ENCODE results near the gene PNMT.

The PNMT gene

DNA sequence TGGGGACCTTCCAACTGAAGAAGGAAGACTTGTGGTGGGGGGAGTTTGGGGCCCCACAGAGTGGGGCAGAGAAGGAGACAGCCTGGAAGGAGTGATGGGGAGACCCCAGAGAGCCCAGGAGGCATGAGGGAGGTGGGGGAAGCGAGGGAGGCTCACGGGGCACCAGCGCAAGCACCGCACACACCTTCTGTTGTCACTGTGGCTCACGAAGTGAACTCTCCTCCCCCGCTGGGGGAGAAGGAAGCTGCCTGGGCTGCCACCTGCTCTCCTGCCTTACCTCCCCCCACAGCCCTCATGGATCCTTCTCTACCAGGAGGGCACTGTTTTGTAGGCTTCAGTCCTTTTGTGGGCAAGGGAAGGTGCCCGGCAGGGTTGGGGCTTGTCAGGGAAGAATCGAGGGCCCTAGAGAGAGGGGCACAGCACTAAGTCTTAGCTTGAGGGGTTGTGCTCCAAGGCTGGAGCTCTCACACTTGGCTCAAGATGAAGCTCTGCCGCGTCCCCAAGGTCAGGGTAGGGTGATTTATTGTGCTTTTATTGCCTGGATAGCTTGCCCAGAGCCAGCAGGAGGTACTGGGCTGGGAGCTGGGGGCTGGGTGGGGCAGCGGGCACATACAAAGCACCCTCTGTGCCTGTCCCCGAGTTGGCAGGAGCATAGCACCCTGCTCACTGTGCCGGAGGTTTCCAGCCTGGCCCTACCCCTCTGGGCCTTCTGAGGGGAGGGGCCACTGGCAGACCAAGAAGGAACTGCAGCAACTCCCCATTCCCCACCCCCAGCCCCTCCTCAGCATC is 35.9 kb upstream of the PNMT start:
- no peak for DNase-seq (ENCODE audit: low read depth)
- no peak overlapping the region for H3K4me3 ChIP-seq (ENCODE audit: low read depth, low read length)

DNA sequence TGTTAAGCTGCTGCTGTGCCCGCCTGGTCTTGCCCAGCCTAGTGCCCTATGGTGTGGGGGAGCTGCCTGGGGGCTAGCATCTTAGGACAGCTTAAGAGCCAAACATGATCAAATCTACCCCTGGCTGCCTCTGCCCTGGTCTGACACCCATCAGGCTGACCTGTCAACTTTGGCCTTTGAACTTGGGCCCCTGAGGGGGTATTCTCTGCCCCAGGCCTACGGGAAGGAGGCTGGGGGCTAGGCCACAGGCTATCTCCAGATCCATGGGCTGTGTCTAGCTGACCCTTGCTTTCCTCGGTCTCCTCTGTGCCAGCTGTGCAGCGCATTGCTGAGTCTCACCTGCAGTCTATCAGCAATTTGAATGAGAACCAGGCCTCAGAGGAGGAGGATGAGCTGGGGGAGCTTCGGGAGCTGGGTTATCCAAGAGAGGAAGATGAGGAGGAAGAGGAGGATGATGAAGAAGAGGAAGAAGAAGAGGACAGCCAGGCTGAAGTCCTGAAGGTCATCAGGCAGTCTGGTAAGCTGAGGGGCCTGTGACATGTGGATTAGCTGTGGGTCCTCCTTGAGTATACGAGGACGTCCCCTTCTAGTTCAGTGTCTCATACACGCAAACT is 34.6 kb upstream of the PNMT start:
- DNase-seq (ENCODE audit: low read depth): no peak
- H3K4me3 ChIP-seq (ENCODE audit: low read depth, low read length): no peak overlapping the region

DNA sequence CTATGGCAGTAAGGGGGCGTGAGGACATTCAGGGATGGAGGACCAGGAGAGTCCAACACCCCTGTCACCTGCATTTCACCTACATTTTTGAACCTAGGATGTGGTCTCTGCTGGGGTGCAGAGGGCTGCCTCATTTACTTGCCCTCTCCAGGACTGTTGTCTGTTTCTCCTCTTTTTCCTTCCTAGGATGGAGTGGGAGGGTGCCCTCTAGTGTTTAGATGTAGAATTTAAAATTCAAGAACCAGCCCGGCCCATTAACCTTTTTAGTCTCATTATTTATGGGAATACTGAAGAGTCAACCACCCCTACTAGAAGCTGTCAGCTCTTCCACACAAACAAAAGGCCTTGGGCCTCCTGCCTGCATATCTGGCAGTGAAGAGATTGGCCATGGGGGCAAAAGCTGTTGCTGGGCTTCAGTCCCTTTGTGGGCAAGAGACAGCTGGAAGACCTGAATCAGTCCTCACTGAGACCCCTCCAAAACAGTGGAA is 33.8 kb upstream of the PNMT start:
- no peak for DNase-seq (ENCODE audit: low read depth)
- no peak overlapping the region for H3K4me3 ChIP-seq (ENCODE audit: low read depth, low read length)

DNA sequence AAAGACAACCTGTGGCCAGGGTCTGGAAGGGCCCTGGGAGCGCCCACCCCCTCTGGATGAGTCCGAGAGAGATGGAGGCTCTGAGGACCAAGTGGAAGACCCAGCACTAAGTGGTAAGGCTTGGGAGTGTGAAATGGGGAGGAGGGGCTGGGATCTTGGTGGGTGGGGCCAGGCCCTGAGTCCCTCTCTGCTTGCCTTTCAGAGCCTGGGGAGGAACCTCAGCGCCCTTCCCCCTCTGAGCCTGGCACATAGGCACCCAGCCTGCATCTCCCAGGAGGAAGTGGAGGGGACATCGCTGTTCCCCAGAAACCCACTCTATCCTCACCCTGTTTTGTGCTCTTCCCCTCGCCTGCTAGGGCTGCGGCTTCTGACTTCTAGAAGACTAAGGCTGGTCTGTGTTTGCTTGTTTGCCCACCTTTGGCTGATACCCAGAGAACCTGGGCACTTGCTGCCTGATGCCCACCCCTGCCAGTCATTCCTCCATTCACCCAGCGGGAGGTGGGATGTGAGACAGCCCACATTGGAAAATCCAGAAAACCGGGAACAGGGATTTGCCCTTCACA is 32.6 kb upstream of the PNMT start:
- DNase-seq (ENCODE audit: low read depth): no peak
- no peak overlapping the region for H3K4me3 ChIP-seq (ENCODE audit: low read depth, low read length)

DNA sequence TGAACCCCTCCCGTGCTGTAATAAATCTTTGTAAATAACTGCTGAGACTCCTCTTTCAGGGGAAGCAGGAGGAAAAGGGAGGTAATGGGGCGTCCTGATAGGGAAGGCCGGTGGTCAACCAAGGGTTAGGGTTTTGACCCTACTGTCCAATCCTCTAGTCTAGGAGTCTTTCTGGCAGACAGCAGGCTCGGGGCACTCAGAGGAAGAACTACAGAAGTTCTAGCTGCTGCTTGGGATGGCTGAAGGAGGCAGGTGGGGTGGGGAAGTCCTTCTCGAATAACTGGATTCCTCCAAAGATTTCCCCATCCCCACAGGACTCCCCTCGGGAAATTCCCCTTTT is 31.7 kb upstream of the PNMT start:
- peak overlapping the region; percentile 87 for H3K4me3 ChIP-seq (ENCODE audit: low read depth, low read length)
- no peak for DNase-seq (ENCODE audit: low read depth)

DNA sequence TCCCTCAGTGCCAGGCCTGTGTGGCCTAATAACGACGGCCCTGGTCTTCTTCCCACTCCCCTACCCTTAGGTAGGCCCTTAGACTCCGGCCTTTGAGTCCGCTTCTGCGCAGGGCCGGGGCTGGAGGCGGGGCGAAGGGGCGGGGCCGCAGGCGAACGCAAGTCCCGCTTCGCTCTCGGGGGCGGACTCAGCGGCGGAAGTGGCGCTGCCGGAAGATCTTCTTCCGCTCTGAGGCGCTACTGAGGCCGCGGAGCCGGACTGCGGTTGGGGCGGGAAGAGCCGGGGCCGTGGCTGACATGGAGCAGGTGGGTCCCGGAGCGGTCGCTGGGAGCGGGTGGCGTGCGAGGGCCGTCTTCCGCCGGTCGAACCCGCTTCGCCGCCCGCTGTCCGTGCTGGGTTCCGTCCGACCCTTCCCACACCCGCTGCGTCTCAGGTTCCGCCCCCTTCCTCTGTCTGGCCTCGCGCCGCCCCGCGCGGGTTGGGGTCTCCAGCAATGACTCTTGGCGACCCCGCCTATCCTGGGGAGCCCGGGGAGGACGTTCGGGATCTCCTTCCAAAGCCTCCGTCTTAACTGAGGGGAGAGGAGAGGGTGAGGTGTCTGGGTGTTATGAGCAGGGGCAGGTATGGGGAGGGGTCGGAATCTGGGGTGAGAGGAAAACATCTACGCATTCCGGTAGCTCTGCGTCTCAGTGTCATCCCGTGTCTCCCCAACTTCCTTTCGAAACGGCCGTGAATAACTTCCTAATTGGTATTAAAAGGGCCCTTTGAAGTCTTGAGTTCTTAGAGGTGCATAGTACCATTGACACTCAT is 31.1 kb upstream of the PNMT start, which contains the start of gene STARD3:
Gene STARD3, plus strand, starts transcription at position 218 of the 810 bp plus-strand sequence. CDS start 16,388 bp downstream, outside the sequence.
- H3K4me3 ChIP-seq (ENCODE audit: low read depth, low read length): peak within 1 kb of the TSS; percentile 87
- peak; percentile 56 for DNase-seq (ENCODE audit: low read depth)

DNA sequence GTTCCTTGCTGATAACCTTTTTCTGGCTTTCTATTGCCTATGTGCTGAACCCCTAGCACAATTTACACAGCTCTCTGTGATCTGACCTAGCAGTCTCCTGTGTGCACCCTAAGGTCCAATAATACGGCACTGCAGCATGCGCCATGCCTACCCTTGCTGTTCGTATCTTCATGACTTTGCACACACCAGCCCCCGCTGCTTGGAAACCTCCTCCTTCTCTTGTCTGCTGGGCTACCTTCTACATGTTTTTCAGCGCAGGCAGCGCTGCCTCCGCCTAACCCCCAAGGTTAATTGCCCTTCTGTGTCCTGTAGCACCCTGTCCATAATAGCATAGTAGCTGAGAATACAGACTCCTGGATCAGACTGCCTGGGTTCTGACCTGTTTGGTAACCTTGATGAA is 29.9 kb upstream of the PNMT start:
- peak overlapping the region; percentile 87 for H3K4me3 ChIP-seq (ENCODE audit: low read depth, low read length)
- no peak for DNase-seq (ENCODE audit: low read depth)

DNA sequence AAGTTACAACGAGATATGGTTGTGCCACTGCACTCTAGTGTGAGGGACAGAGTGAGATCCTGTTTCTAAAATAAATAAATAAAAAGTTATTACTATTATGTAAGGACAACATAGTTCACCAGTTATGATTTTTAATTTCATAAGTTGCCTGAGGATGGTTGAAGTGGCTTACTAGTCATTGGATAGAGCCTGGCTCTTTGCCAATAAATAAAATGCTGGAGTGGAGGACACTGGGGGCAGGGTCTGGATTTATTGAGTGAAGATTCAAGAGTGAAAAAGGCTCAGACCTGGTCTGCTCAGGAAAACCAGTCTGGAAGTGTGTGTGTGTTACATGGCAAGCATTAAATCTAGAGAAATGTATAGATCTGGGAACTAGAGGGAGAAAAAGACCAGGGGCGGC is 29.2 kb upstream of the PNMT start:
- DNase-seq (ENCODE audit: low read depth): no peak
- no peak overlapping the region for H3K4me3 ChIP-seq (ENCODE audit: low read depth, low read length)

DNA sequence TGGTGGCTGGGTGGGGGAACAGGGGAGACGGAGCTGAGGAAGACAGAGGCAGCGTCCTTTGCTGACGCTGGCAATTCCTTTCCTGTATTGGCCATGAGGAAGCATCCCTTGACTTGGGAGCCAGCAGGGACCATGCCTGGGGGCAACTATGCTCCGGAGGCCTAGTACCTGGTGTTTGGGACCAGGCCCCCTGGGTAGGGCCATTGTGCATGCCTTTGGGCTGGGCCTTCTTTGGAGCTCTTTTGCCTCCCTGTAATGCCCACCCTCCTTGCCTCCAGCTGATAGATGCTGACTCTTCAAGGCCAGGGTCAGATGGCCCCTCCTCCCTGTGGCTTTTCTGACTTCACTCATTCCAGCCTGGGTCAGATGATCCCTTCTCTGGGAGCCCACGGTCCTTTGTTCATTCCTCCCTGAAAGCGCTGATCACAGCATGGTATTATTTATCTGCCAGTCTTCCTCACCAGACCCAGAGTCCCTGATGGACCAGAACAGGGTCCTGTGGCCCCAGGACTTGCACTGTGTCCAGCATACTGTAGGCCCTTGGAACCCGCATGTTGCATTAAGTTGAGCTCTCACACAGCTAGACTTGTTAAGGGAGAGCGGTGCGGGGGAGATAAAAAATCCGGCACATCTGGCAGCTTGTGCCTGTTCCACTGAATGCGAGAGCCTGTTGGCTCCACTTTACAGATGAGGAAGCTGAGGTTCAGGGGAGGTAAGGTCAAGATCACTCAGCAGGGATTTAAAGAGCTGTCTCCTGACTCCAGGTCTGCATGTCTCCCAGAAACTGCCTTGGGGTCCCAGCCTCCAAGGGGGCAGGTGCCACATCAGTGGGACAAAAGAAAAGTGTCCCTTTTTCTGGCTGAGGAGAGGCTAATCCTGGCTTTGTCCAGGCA is 28.4 kb upstream of the PNMT start:
- no peak overlapping the region for H3K4me3 ChIP-seq (ENCODE audit: low read depth, low read length)
- no peak for DNase-seq (ENCODE audit: low read depth)

DNA sequence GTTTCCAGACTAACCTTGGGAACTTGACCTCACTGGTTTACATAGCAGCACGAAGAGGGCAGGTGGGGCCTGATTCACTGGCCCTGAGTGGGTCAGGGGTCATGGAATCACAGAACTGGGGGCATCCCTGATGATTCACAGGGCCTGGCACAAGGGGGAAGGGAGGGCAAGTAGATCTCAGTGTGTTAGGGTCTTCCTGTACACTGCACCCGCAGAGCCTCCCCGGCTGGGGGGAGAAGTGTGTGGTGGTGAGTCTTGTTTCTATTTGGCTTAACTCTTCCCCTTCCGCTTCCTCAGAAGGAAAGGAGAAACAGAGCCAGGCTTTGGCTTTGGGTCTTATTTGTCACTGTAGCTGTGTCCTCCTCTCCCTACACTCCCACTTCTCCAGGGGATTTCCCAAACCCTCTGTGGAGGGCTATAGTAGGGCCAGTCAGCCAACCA is 27.6 kb upstream of the PNMT start:
- no peak overlapping the region for H3K4me3 ChIP-seq (ENCODE audit: low read depth, low read length)
- no peak for DNase-seq (ENCODE audit: low read depth)

DNA sequence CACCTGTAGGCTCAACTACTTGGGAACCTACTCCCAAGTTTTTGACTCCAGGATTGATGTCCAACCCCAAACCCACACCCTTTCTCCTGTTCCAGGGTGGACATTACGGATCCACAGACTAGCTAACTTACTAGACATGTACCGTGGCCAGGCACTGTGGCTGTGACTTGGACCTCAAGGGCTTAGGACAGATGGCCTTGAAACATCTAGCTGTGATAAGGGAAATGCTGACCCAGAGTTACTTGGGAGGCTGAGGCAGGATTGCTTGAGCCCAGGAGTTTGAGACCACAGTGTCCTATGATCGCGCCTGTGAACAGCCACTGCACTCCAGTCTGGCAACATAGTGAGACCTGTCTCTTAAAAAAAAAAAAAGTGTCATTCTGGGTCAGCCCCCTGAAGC is 27.2 kb upstream of the PNMT start:
- no peak for DNase-seq (ENCODE audit: low read depth)
- no peak overlapping the region for H3K4me3 ChIP-seq (ENCODE audit: low read depth, low read length)

DNA sequence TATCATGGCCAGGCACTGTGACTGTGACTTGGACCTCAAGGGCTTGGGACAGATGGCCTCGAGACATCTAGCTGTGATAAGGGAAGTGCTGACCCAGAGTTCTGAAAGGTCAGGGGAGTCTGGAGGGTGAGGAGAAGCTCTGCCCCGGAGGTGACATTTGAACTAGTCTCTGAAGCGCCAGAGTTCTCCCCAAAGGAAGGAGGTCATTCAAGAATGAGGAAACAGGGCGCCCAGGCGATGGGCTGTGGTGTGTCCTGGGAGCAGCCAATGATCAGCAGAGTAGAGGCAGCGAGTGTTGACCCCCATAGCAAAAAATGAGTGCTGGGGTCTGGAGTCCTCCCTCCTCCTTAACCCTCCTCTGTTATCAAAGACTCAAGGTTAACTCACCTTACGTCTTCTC is 26.4 kb upstream of the PNMT start:
- H3K4me3 ChIP-seq (ENCODE audit: low read depth, low read length): no peak overlapping the region
- DNase-seq (ENCODE audit: low read depth): no peak

DNA sequence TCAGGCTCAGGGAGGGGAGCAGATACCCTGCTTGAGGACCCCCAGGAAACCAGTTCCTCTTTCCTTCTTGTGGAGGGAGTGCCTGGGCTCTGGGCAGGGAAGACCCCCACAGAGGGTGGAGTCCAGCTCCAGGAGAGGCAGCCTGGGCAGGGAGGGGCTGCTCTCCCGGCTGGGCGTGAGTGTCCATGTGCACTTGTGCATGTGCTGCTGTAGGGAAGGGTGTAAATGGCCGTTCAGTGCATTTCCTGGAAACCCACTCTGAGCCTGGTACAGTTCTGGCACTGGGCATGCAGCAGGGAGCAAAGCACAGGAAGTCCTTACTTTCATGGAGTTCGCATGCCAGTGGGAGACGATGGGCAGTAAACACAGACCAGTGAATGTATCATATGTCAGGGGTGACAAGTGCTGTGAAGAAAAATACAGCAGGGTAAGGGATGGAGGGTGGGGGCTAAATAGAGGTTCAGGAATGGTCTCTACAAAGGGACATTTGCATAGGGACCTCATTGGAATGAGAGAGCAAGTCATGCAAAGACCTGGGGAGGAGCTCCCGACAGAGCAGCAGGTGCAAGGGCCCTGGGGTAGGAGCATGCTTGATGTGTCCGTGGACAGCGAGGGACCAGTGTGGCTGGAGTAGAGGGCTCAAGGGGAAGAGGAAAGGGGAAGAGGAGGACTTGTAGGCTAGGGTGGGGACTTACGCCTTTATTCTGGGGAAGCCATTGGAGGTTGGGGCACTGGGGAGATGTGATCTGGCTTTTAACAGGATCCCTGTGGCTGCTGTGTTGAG is 25.8 kb upstream of the PNMT start:
- no peak for DNase-seq (ENCODE audit: low read depth)
- H3K4me3 ChIP-seq (ENCODE audit: low read depth, low read length): no peak overlapping the region

DNA sequence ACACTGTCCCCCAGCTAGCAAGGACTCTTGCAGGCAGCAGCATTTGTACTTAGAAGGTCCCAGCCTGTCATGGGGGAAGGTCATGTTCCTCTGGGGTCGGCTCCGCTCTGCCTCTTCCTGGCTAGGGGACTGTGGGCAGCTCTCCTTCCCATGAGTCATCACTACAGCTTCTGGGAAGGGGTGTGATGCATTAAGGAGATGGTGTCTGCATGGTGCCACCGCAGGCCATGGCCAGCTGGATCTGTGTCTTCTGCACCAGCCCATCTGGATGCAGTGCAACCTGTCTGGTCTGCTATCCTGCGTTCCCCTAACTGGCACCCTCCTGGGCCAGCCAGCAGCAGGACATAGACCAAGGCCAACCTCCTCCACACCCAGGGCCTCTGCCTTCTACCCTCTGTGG is 25.0 kb upstream of the PNMT start:
- no peak overlapping the region for H3K4me3 ChIP-seq (ENCODE audit: low read depth, low read length)
- DNase-seq (ENCODE audit: low read depth): no peak

DNA sequence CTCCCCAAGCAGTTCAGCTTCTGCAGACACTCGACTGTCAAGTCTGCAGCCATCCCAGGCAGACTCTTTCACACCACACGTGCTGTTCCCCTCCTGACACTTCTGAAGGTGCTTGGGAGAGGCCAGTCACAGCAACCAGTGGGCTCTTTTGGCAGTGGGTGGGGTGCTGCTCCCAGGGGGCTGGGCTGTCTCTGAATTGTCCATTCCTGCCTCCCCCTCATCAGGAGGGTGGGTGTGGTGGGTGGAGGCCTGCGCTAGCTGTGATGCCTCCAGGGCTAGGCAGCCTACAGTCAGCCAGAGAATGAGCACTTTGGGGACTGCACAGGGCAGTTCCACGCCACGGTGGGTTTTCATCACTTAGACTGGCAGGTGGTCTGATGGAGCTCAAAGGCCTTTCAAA is 21.0 kb upstream of the PNMT start:
- H3K4me3 ChIP-seq (ENCODE audit: low read depth, low read length): no peak overlapping the region
- DNase-seq (ENCODE audit: low read depth): no peak

DNA sequence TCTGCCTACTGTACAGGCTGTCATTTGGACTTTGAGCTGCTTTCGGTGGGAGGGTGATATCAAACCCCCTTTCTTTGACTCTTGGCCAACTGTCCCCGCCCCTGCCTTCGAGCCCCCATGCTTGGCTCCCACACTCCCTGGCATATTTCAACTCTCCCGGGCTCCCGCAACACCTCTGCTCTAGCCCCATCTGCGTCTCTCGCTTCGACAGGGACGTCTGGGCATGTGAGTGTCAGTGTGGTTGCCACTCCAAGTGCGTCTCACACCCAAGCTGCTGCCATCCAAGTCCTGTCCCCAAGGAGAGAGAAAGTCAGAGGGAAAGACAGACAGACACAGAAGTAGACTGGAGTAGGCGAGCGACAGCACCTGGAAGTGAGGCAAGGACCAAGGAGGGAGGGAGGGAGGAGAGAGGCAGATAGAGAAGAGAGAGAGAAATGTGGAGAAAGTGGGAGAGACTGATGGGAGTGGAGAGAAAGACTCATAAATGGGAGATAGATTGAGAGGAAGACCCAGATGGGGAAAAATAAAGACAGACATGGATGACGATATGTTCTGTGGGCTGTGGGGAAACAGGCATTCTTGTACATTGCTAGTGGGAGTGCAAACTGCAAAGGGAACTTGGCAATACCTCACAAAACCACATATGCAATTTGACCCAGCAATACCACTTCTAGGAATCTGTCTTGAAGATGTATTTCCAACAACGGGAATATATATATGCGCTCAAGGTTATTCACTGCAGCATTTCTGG is 19.5 kb upstream of the PNMT start:
- DNase-seq (ENCODE audit: low read depth): peak; percentile 43
- no peak overlapping the region for H3K4me3 ChIP-seq (ENCODE audit: low read depth, low read length)

DNA sequence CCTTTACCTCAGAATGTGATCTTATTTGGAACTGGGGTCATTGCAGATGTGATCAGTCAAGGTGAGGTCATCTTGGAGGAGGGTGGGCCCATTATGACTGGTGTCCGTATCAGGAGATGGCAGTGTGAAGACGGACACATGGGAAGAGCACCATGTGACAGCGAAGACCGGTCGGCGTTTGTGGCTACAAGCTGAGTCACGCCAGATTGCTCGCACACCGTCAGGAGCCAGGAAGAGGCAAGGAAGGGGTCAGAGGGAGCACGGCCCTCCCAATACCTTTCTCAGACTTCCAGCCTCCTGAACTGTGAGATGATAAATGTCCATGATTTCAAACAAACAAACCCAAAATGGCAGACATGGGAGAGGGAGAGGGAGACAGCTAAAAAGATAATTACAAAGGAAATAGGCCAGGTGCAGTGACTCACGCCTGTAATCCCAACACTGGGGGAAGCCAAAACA is 18.1 kb upstream of the PNMT start:
- DNase-seq (ENCODE audit: low read depth): no peak
- no peak overlapping the region for H3K4me3 ChIP-seq (ENCODE audit: low read depth, low read length)

Measured in skeletal muscle cell (primary cell).